PC-9 (cell line): Measurements from ENCODE around the gene DNAH2. TPM values are rescaled to one million over a fixed set of nuclear protein-coding genes. Genes with fewer than 3 reads are reported as not detected.
A peak's percentile ranks its signal among the peaks of the same experiment; 100 is the strongest.

Source experiments
- BruUV-seq: library from RNA; stranded (reverse); fragments of 400-500 nt; replicated peaks from 2 replicates; lab custom pipeline; 2021; lab: Mats Ljungman, UMichigan
- CTCF ChIA-PET: fragments of 300-600 bp; sonication (Branson Sonifier 250); formaldehyde crosslinking; loops from one replicate; lab custom pipeline; 2022; ENCODE audit warnings: antibody characterized with exemption; lab: Charles Lee
- POLR2A ChIA-PET: fragments of 300-600 bp; sonication (Branson Sonifier 250); formaldehyde crosslinking; loops from one replicate; lab custom pipeline; 2022; ENCODE audit warnings: antibody characterized with exemption; ENCODE audit not compliant: unreplicated experiment; lab: Charles Lee
- DNase-seq, 2 experiments: peaks; one replicate each; pipeline versions ENCODE4 v3.0.0 to v3.0.0-alpha.2; 2015 to 2022; ENCODE audit warnings: mixed read lengths in 1 of 2
- H2AFZ ChIP-seq: fragments of 200-600 bp; sonication (generic); 2 replicates; pipeline ENCODE4 v1.8.1; 2017; ENCODE audit warnings: antibody characterized with exemption
- H3F3A ChIP-seq: fragments of 200-600 bp; sonication (generic); 2 replicates; pipeline ENCODE4 v1.8.1; 2017; ENCODE audit warnings: antibody characterized with exemption, mild to moderate bottlenecking, low read depth; ENCODE audit not compliant: insufficient read depth
- H3K27ac ChIP-seq: fragments of 200-600 bp; sonication (generic); 2 replicates; pipeline ENCODE4 v1.6.1; 2016; ENCODE audit warnings: mixed run types
- H3K27me3 ChIP-seq: fragments of 200-600 bp; sonication (generic); 2 replicates; pipeline ENCODE4 v1.6.1; 2016; ENCODE audit warnings: low read depth, mixed run types; ENCODE audit not compliant: insufficient read depth
- H3K36me3 ChIP-seq: fragments of 200-600 bp; sonication (generic); 2 replicates; pipeline ENCODE4 v1.6.1; 2016; ENCODE audit warnings: low read depth, mixed run types
- H3K4me1 ChIP-seq: fragments of 200-600 bp; sonication (generic); replicated peaks from 2 replicates; pipeline ENCODE4 v1.6.1; 2016; ENCODE audit warnings: mixed run types; ENCODE audit not compliant: insufficient read depth
- H3K4me2 ChIP-seq: fragments of 200-600 bp; sonication (generic); 2 replicates; pipeline ENCODE4 v1.6.1; 2017; ENCODE audit warnings: mixed run types
- H3K4me3 ChIP-seq: fragments of 200-600 bp; sonication (generic); 2 replicates; pipeline ENCODE4 v1.6.1; 2016; ENCODE audit warnings: mixed run types
- H3K79me2 ChIP-seq: fragments of 200-600 bp; sonication (generic); 2 replicates; pipeline ENCODE4 v1.6.1; 2017; ENCODE audit warnings: low read depth, mixed run types
- H3K9me2 ChIP-seq: fragments of 200-600 bp; sonication (generic); 2 replicates; pipeline ENCODE4 v1.8.1; 2017; ENCODE audit warnings: mild to moderate bottlenecking; ENCODE audit not compliant: insufficient read depth
- H3K9me3 ChIP-seq: fragments of 200-600 bp; sonication (generic); 2 replicates; pipeline ENCODE4 v1.8.1; 2016; ENCODE audit warnings: low read depth; ENCODE audit not compliant: insufficient read depth
- H4K20me1 ChIP-seq: fragments of 200-600 bp; sonication (generic); 2 replicates; pipeline ENCODE4 v1.8.1; 2017; ENCODE audit not compliant: insufficient read depth
- EZH2 ChIP-seq: fragments of 200-600 bp; sonication (generic); IDR thresholded peaks from 2 replicates; pipeline ENCODE4 v1.8.0; 2017; ENCODE audit warnings: antibody characterized with exemption, low read depth
- intact Hi-C: fragments of 100-400 bp; cut with micrococcal nuclease; formaldehyde crosslinking; loops from one replicate; pipeline ENCODE4 v1.10.0; 2022; ENCODE audit not compliant: unreplicated experiment
- total RNA-seq: library from RNA; stranded (reverse); gene quantifications from 2 replicates; pipeline ENCODE4 v1.2.3, GENCODE V29; 2021
- TF ChIP-seq, protein P1 (sequence below): fragments of 200-600 bp; sonication (generic); conservative IDR thresholded peaks from 2 replicates; pipeline ENCODE4 v1.6.1; 2017; ENCODE audit warnings: mixed run types, antibody characterized with exemption, mild to moderate bottlenecking, moderate library complexity

DNAH2 gene
- total RNA-seq, 1 experiment from 2014 or later, result 10.6 TPM

DNA sequence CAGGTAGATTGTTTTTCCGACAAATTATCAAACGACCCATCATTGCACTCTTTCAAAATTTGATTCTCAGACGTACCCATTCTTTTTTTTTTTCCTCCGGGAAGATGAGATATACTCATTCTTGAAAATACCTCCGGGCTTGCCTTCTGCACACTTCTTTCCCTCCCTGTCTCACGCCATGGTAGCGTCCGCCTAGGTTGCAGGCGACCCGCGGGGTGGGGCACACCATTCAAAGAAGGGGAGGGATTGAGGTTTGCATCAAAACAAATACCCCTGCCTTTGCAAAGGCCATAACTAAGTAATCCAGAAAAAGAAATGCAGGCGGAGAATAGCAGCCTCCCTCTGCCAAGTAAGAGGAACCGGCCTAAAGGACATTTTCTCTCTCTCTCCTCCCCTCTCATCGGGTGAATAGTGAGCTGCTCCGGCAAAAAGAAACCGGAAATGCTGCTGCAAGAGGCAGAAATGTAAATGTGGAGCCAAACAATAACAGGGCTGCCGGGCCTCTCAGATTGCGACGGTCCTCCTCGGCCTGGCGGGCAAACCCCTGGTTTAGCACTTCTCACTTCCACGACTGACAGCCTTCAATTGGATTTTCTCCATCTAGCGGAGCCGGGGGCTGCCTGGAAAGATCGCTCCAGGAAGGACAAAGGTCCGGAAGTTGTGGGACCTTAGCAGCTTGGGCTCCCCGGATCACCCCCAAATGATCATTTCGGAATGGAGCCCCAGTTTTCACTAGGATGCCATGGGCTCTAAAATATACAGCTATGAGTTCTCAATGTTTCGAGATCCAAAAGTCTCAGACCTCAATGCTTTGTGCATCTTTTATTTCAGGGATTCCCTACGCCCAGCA lies 31.1 kb upstream of the DNAH2 start:
- Histone ChIP-seq H3K4me3 (peak overlapping the region; percentile 99), H3K4me1 (peaks cover 10% of the 10 kb centered on the region), H3F3A (peaks cover 33% of the 10 kb centered on the region), H3K9me2 (no peaks in the 10 kb centered on the region), H4K20me1 (peaks cover 33% of the 10 kb centered on the region), H3K27me3 (no peaks in the 10 kb centered on the region), H3K36me3 (peaks cover 18% of the 10 kb centered on the region), H3K27ac (peak overlapping the region; percentile 96), H3K79me2 (peaks cover 75% of the 10 kb centered on the region), H3K4me2 (peak overlapping the region; percentile 93), H3K9me3 (no peaks in the 10 kb centered on the region), H2AFZ (no peak overlapping the region; the same call in 1 of the 2 replicates)
- CTCF ChIA-PET, result interaction anchor here (0.6 to 1.6 kb wide), 10 partner anchors 71 to 556 kb away, joined by 3 to 12 read pairs (median 6); partner anchors contain the start of genes CD68 and FXR2
- TF ChIP-seq, protein P1, sequence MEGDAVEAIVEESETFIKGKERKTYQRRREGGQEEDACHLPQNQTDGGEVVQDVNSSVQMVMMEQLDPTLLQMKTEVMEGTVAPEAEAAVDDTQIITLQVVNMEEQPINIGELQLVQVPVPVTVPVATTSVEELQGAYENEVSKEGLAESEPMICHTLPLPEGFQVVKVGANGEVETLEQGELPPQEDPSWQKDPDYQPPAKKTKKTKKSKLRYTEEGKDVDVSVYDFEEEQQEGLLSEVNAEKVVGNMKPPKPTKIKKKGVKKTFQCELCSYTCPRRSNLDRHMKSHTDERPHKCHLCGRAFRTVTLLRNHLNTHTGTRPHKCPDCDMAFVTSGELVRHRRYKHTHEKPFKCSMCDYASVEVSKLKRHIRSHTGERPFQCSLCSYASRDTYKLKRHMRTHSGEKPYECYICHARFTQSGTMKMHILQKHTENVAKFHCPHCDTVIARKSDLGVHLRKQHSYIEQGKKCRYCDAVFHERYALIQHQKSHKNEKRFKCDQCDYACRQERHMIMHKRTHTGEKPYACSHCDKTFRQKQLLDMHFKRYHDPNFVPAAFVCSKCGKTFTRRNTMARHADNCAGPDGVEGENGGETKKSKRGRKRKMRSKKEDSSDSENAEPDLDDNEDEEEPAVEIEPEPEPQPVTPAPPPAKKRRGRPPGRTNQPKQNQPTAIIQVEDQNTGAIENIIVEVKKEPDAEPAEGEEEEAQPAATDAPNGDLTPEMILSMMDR, result no peak
- no peak for TF ChIP-seq EZH2
- peak; percentile 66 to 85 for DNase-seq
- intact Hi-C loops, result loop anchor here (1.0 to 5.0 kb wide), 10 partner anchors 54 to 639 kb away; partner anchors contain the start of genes CLDN7, POLR2A, SHBG and TMEM102
- BruUV-seq, result TSS peak; percentile 86
- POLR2A ChIA-PET, result interaction anchor here (0.6 to 2.3 kb wide), 12 partner anchors 36 to 440 kb away, joined by 3 to 14 read pairs (median 7); partner anchors contain the start of genes MPDU1 and SAT2

DNA sequence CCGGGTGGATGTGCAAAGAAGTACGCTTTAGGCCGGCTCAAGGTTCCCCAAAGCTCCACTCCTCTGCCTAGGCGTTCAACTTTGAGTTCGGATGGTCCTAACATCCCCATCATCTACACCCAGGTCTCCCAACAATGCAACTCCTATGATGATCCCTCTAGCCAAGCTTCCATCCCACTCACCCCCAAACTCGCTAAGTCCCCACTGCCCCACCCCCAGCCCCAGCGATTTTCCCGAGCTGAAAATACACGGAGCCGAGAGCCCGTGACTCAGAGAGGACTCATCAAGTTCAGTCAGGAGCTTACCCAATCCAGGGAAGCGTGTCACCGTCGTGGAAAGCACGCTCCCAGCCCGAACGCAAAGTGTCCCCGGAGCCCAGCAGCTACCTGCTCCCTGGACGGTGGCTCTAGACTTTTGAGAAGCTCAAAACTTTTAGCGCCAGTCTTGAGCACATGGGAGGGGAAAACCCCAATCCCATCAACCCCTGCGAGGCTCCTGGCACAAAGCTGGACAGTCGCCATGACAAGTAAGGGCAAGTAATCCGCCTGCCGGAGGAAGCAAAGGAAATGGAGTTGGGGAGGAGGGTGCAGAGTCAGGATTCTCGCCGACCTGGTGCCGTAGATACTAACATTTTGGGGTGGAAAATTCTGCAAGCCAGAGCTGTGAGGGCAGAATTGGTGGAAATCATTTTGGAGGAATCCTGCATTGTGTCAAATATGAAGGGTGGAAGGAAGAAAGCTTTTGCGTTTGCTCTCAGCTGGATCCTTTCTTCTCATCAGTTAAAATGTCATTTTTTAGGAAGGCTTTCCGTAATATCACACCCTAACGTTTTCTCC lies 30.3 kb upstream of the DNAH2 start, which contains the start of gene TP53:
Gene TP53 (minus strand): TSS at position 419 of the 836 bp plus-strand sequence. CDS start 10,896 bp downstream, outside the sequence.
- H4K20me1 ChIP-seq, result peaks cover 28% of the 10 kb centered on the region
- TSS peak; percentile 60 for BruUV-seq
- no peaks in the 10 kb centered on the region for H3K27me3 ChIP-seq
- peaks cover 67% of the 10 kb centered on the region for H3K79me2 ChIP-seq
- TF ChIP-seq EZH2, result no peak
- TF ChIP-seq, protein P1, result no peak
- peak within 1 kb of the TSS; percentile 86 for H2AFZ ChIP-seq
- peak within 1 kb of the TSS; percentile 98 for H3K4me2 ChIP-seq
- peaks cover 18% of the 10 kb centered on the region for H3K36me3 ChIP-seq
- CTCF ChIA-PET, result interaction anchor here (0.5 to 1.9 kb wide), 21 partner anchors 26 to 557 kb away, joined by 3 to 20 read pairs (median 4); partner anchors contain the start of genes CD68, FXR2, MPDU1 and SAT2
- H3K4me1 ChIP-seq, result peaks cover 10% of the 10 kb centered on the region
- H3K9me3 ChIP-seq, result no peaks in the 10 kb centered on the region
- H3K4me3 ChIP-seq, result peak within 1 kb of the TSS; percentile 99
- DNase-seq, result peak; percentile 81 to 90
- no peaks in the 10 kb centered on the region for H3K9me2 ChIP-seq
- POLR2A ChIA-PET, result interaction anchor here (0.5 to 2.3 kb wide), 23 partner anchors 37 to 1996 kb away, joined by 3 to 20 read pairs (median 5); partner anchors contain the start of genes CD68, MPDU1, SAT2 and XAF1
- H3K27ac ChIP-seq, result peak within 1 kb of the TSS; percentile 96
- intact Hi-C loops, result loop anchor here (5.0 kb wide), 6 partner anchors 55 to 640 kb away; partner anchors contain the start of genes CLDN7, SHBG and TMEM256
- H3F3A ChIP-seq, result peaks cover 33% of the 10 kb centered on the region
